ENCODE measurements around the gene ATP13A3. TPM values are rescaled to one million over a fixed set of nuclear protein-coding genes. Genes with fewer than 3 reads are reported as not detected.
A peak's percentile ranks its signal among the peaks of the same experiment; 100 is the strongest.
"Not testable (repeated sequence)": the region's sequence is repeated elsewhere in the genome, so short reads cannot be mapped to it uniquely, and the experiment has no call there.

The ATP13A3 gene
- total RNA-seq (2014; rRNA removed; shearing (Covaris generic)): 223 and 264 TPM in 2 replicates

- peak; percentile 79 for DNase-seq (ENCODE audit: low spot score)
These were observed at the start of gene ATP13A3 for GRCh38 chr3:194486540-194487288. ATP13A3 (minus strand) TSS chr3:194487002; CDS start chr3:194462190, 24,812 bp downstream.

DNA sequence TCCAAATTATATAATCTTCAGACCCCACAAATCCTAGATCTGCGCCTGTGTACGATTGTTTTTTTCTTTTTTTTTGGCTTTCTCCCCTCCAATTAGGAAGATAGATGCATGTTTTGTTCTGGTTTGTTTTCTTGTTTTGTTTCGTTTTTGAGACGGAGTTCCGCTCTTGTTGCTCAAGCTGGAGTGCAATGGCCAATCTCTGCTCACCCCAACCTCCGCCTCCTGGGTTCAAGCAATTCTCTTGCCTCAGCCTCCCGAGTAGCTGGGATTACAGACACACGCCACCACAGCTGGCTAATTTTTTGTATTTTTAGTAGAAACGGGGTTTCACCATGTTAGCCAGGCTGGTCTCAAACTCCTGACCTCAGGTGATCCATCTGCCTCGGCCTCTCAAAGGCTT is 48.4 kb upstream of the ATP13A3 start:
- DNase-seq (ENCODE audit: low spot score): not testable (repeated sequence)

- no peak for DNase-seq (ENCODE audit: low spot score)
These were observed 47.4 kb upstream of the ATP13A3 start for GRCh38 chr3:194534243-194534642.

DNA sequence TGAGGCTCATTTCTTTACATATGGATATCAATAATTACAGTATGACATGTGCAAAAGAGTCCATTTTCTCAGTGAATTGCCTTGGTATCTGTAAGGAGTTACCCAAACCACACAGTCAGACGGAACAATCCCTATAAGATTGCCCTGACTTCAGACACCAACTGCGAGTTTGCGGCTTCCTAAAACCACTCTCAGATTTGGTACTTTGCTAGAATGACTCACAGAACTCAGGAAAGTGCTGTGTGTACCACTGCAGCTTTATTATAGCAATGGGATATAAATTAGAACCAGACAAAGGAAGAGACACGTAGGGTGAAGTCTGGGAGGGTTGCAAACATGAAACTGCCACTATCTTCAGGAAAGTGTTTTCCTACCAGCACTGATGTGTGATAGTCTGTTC is 45.8 kb upstream of the ATP13A3 start:
- no peak for DNase-seq (ENCODE audit: low spot score)

DNA sequence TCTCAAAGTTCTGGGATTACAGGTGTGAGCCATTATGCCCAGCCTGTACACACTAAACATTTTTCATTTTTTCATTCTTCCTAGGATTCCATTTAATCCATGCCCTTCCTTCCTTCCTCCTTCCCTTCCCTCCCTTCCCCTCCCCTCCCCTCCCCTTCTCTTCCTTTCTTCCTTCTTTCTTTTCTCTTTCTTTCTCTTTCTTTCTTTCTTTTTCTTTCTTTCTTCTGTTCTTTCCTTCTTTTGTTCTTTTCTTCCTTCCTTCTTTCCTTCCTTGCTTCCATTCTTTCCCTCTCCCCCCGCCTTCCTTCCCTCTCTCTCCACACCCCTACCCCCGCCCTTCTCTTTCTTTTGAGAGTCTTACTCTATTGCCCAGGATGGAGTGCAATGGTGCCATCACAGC is 40.9 kb upstream of the ATP13A3 start:
- DNase-seq (ENCODE audit: low spot score): no peak

DNA sequence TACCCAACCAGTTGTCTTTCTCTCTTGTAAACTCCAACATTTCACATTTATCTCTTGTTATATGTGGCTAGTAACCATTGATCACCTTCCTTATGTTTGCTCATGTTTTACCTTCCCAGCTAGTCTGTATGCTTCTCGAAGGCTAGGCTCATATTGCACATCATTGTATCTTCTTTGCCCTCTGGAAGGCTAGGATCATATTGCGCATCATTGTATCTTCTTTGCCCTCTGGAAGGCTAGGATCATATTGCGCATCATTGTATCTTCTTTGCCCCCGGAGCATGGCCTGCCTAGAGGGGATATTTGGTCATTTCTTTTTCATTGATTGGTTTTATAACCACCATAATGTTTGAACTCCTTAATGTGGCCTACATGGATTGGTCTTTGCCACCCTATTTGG is 39.4 kb upstream of the ATP13A3 start:
- DNase-seq (ENCODE audit: low spot score): no peak

- DNase-seq (ENCODE audit: low spot score): peak; percentile 25
These were observed 35.8 kb upstream of the ATP13A3 start for GRCh38 chr3:194522579-194523046.

DNA sequence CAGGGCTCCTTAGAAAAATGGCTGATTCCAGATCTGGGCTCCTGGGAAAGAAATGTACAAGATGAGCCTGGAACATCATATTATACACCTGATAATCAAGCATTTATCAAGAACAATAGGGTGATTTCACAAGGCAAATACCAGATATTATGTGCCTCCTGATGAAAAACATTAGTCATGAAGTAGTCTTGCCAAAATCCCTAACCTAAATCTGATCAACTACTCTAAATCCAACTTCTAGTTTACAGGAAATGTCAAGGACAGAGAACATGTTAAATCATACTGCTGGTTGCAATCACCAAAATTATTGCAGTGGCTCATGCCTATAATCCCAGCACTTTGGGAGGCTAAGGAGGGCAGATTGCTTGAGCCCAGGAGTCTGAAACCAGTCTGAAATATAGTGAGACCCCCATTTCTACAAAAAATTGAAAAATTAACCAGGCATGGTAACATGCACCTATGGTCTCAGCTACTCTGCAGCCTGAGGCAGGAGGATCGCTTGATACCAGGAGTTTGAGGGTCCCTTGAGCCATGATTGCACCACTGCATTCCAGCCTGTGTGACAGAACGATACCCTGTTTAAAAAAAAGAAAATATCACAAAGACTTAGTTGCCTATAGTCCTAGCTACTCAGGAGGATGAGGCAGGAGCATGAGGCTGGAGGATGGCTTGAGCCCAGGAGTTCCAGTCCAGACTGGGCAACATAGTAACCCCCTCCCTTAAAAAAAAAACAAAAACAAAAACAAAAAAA is 34.9 kb upstream of the ATP13A3 start:
- DNase-seq (ENCODE audit: low spot score): peak; percentile 65

GRCh38 chr3:194520682-194521162 is 33.9 kb upstream of the ATP13A3 start:
- not testable (repeated sequence) for DNase-seq (ENCODE audit: low spot score)

DNA sequence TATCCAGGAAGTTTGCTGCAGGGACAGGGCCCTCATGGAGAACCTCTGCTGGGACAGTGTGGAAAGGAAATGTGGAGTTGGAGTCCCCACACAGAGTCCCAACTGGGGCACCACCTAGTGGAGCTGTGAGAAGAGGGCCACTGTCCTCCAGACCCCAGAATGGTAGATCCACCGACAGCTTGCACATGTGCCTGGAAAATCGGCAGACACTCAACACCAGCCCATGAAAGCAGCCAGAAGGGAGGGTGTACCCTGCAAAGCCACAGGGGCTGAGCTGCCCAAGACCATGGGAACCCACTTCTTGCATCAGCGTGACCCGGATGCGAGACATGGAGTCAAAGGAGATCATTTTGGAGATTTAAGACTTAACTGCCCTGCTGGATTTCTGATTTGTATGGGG is 33.4 kb upstream of the ATP13A3 start:
- DNase-seq (ENCODE audit: low spot score): not testable (repeated sequence)

DNA sequence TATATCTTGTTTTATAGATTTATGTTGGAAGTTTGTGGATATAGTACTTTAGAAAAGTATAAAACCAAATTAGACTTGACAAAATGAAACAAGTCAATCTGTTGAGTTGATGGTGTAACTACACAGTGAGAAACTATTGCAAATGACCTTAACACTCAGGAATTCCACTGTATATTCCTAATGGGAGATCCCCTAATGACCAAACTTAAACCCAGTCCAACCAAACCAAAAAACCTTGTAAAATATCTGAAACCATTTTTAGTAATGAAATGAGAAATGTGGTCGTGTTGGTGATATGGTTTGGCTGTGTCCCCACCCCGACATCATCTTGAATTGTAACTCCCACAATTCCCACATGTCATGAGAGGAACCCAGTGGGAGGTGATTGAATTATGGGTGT is 31.9 kb upstream of the ATP13A3 start:
- peak; percentile 63 for DNase-seq (ENCODE audit: low spot score)

DNA sequence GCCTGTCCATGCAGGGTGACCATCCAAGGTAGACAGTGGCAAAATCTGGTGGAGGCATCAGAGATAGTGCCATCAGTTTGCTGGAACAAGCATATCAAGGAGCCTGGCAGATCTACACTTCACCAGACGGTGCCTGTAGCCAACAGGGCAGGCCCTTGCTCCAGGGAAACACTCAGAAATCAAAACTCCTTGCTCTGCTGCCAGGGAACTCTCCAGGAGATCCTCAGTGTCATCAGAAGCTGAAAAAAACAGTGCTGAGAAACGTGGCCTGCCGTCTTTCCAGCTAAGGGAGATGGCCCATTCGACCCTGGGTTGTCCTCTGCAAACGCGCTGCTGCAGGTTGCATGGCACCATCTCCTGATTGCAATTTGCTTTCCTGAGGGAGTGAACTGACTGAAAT is 30.5 kb upstream of the ATP13A3 start:
- no peak for DNase-seq (ENCODE audit: low spot score)

DNA sequence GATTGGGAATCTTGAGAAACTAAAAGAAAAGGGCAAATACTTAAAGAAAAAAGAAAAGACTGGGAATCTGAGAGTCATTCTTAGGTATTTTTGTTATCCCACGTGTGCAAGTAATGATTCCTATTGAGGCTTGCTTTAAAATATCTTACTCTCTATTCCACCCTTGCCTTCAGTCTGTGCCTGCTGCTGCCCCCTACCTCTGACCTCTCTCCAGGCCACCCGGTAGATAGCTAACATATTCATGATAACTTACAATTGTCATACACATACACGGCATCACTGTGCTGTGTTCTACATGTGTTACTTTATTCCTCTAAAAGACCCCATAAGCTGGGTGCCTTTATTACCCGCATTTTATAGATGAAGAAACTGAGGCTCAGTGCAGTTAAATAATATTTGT is 27.8 kb upstream of the ATP13A3 start:
- no peak for DNase-seq (ENCODE audit: low spot score)

GRCh38 chr3:194512895-194513601 is 26.2 kb upstream of the ATP13A3 start:
- DNase-seq (ENCODE audit: low spot score): no peak

- DNase-seq (ENCODE audit: low spot score): no peak
These were observed 22.0 kb upstream of the ATP13A3 start for GRCh38 chr3:194508491-194509453.

- no peak for DNase-seq (ENCODE audit: low spot score)
These were observed 20.8 kb upstream of the ATP13A3 start for GRCh38 chr3:194507571-194507970.

DNA sequence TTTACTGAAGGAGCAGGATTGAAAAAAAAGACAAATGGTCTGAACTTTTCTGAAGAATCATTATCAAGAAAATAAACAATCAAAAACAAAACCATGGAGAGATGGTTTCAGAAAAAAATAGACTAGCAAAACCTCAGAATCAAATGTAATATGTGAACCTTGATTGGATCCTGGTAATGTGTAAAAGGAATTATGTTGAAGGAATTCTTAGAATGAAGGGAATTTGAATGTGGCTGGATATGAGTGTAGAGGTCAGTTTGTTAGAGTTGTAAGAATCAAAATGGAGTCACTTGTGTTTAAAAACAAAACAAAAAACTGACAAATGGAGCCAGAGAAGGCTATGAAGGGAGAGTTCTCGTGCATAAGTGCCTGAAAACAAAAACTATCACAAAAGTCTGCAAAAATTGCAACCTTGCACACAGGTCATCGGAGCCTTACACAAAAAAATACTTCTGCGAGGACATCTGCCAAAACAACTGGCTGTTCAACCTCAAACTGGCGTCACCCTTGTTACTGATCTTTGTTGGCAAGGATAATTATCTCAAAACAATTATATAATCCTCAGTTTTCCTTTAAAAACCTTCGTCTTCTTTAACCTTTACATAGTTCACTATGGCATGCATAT is 19.1 kb upstream of the ATP13A3 start:
- DNase-seq (ENCODE audit: low spot score): no peak

GRCh38 chr3:194504861-194505260 is 18.1 kb upstream of the ATP13A3 start:
- no peak for DNase-seq (ENCODE audit: low spot score)

DNA sequence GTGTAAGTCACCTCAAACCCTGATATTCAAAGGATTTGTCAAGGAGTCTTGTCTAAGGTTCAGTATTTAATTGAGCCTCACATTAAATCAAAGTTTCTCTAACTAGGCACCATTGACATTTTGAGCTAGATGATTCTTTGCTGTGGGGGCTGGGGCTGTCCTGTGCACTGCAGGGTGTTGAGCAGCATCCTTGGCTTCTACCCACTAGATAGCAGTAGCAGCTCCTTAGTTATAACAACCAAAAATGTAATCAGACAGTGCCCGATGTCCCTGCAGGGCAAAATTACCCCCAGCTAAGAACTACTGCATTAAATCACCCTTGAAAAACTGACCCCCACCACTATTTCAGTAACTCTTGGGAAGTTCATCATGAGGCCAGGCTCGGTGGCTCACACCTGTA is 17.3 kb upstream of the ATP13A3 start:
- no peak for DNase-seq (ENCODE audit: low spot score)

GRCh38 chr3:194503081-194503531 is 16.3 kb upstream of the ATP13A3 start:
- DNase-seq (ENCODE audit: low spot score): no peak
